Measurements from ENCODE around the gene STARD8. TPM values are rescaled to one million over a fixed set of nuclear protein-coding genes. Genes with fewer than 3 reads are reported as not detected.
A peak's percentile ranks its signal among the peaks of the same experiment; 100 is the strongest.

STARD8 gene
- total and polyA plus RNA-seq, 7 donors: 4.2 to 25.8 (median 8.8) TPM

DNA sequence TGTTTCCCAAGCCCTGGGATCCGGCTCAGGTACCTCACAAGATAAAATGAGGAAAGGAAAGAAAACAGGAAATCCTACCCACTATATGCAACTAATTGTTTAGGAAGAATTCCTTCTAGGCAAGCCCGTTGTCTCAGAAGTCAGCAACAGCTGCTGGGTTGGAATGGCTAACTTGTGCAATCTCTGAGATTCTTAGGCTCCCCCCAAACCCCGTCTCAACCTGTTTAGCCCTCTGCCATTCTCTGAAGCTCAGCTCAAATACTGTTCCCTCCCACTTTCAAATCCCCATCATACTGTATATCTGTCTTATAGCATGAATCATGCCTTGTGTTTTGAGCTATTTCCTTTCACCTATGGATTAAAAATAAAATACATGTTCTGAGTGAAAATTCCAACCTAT, 28.9 kb downstream of the STARD8 start:
- no peak for ATAC-seq
- Histone ChIP-seq H3K36me3 (ENCODE audit: insufficient read depth in 1 of 2, low read depth in 1 of 2) (no peaks in the 10 kb centered on the region), H3K9me3 (no peaks in the 10 kb centered on the region), H3K27me3 (ENCODE audit: insufficient read depth in 3 of 3, low read length in 2 of 3) (peaks cover 0 to 2% (median 0%) of the 10 kb centered on the region in 3 donors), H3K4me1 (no peaks in the 10 kb centered on the region), H3K4me3 (no peak overlapping the region), H3K27ac (no peak overlapping the region)
- 53 to 66% (median 63%) methylated on average over 3 of the region's 3 CpGs for WGBS, 3 donors
- intact Hi-C loops (cut with DNase I): no loop called here
- DNase-seq: no peak
- TF ChIP-seq CTCF (IDR thresholded peaks at IDR 0.05): no peak

- H3K27me3 ChIP-seq (ENCODE audit: insufficient read depth in 3 of 3, low read length in 2 of 3): no peaks in the 10 kb centered on the region
- H3K4me1 ChIP-seq: peaks cover 4% of the 10 kb centered on the region
- intact Hi-C loops (cut with DNase I): no loop called here
- no peak for TF ChIP-seq CTCF (IDR thresholded peaks at IDR 0.05)
- 59 to 84% (median 68%) methylated on average over 4 of the region's 4 CpGs for WGBS, 3 donors
- ATAC-seq: no peak
- H3K4me3 ChIP-seq: no peak overlapping the region
- no peaks in the 10 kb centered on the region for H3K36me3 ChIP-seq (ENCODE audit: insufficient read depth in 1 of 2, low read depth in 1 of 2)
- H3K27ac ChIP-seq: no peak overlapping the region
- no peak for DNase-seq
- no peaks in the 10 kb centered on the region for H3K9me3 ChIP-seq
Observed at GRCh38 chrX:68677998-68678397, 30.5 kb downstream of the STARD8 start.

DNA sequence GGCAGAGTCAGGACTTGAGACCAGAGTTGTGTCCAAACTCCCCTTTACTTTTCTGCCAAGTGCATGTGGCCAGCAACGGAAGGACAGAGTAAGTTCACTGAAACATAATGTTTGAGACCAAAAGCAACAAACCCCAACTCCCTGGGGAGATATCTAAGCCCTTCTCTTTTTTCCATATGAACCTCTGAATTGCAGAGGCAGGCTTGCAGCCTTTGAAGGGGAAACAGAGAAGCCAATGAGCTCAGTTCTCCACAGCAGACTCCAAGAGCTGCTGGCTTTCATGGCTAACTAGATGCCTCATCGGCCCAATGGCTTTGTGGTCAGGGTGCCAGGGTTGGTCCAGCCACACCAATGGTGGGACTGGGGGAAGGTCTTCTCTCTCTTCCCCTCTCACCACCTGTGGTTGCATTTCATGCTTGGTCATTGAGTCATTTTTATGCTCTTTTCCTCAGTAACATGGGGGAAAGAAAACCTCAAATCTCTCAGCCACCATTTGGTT, 34.0 kb downstream of the STARD8 start:
- Histone ChIP-seq H3K9me3 (no peaks in the 10 kb centered on the region), H3K27ac (no peak overlapping the region), H3K36me3 (ENCODE audit: insufficient read depth in 1 of 2, low read depth in 1 of 2) (no peaks in the 10 kb centered on the region), H3K4me3 (no peak overlapping the region), H3K27me3 (ENCODE audit: insufficient read depth in 3 of 3, low read length in 2 of 3) (peaks cover 0 to 21% (median 0%) of the 10 kb centered on the region in 3 donors), H3K4me1 (peaks cover 4% of the 10 kb centered on the region)
- ATAC-seq: peak in 1 of 4 donors; percentile 31
- no peak for DNase-seq
- intact Hi-C loops (cut with DNase I): no loop called here
- no peak for TF ChIP-seq CTCF (IDR thresholded peaks at IDR 0.05)
- WGBS, 3 donors: 39 to 41% (median 41%) methylated on average over 2 of the region's 2 CpGs

DNA sequence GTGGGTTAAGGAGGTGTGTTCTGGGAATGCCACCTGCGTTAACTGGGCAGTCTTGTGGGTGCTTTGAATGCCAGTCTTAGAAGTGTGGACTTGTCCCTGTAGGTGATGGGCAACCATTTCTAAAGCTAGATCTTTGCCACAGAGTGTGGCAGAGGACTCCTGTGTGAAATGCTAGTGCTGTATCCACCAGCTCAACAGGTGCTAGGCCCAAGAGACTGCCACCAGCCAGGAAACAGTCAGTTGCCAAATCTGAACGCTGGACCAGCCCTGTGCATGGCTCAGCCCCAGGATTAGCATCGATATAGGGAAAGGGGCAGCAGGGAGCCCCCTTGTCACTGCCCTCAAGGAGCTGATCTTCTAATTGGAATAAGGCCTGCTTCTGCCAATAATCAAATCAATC, 35.3 kb downstream of the STARD8 start:
- Histone ChIP-seq H3K27ac (no peak overlapping the region), H3K27me3 (ENCODE audit: insufficient read depth in 3 of 3, low read length in 2 of 3) (peaks cover 0 to 29% (median 0%) of the 10 kb centered on the region in 3 donors), H3K36me3 (ENCODE audit: insufficient read depth in 1 of 2, low read depth in 1 of 2) (no peaks in the 10 kb centered on the region), H3K4me1 (peaks cover 4% of the 10 kb centered on the region), H3K9me3 (no peaks in the 10 kb centered on the region), H3K4me3 (no peak overlapping the region)
- DNase-seq (no peak), ATAC-seq (no peak)
- TF ChIP-seq CTCF (IDR thresholded peaks at IDR 0.05): no peak
- intact Hi-C loops (cut with DNase I): no loop called here
- WGBS, 3 donors: 49 to 52% (median 52%) methylated on average over 3 of the region's 3 CpGs

DNA sequence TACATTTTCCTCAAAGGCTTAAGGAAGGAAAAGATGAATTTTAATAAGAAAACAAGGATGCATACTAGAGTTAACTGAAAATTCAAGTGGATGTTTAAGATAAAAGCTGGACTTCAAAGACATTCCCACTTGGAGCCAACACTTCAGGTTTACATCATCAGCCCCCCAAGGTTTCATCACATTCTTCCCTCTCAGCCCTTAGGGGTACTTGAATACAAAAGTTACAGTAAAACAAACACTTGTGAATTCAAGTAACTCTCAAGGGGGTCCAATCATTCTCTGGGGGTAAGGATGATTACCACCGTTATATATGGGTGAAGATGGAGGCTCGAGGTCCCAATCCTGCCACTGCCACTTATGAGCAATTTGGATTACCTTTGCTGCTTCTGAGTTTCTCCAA, 36.1 kb downstream of the STARD8 start:
- WGBS, 3 donors: 83 to 93% (median 84%) methylated on average over 2 of the region's 2 CpGs
- H3K27ac ChIP-seq: peak overlapping the region; percentile 15
- H3K9me3 ChIP-seq: no peaks in the 10 kb centered on the region
- ATAC-seq: no peak
- DNase-seq: no peak
- peaks cover 4% of the 10 kb centered on the region for H3K4me1 ChIP-seq
- H3K4me3 ChIP-seq: no peak overlapping the region
- no peak for TF ChIP-seq CTCF (IDR thresholded peaks at IDR 0.05)
- intact Hi-C loops (cut with DNase I): no loop called here
- H3K27me3 ChIP-seq (ENCODE audit: insufficient read depth in 3 of 3, low read length in 2 of 3): peaks cover 0 to 29% (median 0%) of the 10 kb centered on the region in 3 donors
- H3K36me3 ChIP-seq (ENCODE audit: insufficient read depth in 1 of 2, low read depth in 1 of 2): no peaks in the 10 kb centered on the region

Data from psoas muscle (tissue), 8 donors.